ENCODE measurements around the gene LRRC45. TPM values are rescaled to one million over a fixed set of nuclear protein-coding genes. Genes with fewer than 3 reads are reported as not detected.

The LRRC45 gene
- 13.9 and 17.3 TPM in 2 replicates for total RNA-seq

DNA sequence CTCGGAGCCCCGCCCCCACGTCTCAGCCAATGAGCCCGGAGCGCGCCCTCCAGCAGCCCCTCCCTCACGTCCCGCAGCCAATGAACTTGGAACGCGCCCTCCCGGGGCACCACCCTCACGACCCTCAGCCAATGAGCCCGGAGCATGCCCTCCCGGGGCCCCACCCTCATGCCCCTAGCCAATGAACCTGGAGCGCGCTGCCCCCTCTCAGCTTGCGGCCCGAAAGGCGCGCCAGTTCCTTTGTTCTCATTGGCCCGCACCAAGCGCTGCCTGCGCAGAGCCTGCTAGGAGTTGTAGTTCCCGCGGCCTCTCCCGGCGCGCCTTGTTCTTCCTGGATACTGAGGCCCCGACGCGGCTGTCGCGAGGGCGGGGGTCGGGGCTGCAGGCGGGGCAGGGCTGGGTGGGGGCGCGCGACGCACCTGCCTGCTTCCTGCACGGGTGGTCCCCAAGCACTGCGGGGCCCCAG is at the start of gene LRRC45:
TSS of gene LRRC45 (plus strand) at position 325 of the 466 bp plus-strand sequence. CDS start 339 bp downstream, outside the sequence.

DNA sequence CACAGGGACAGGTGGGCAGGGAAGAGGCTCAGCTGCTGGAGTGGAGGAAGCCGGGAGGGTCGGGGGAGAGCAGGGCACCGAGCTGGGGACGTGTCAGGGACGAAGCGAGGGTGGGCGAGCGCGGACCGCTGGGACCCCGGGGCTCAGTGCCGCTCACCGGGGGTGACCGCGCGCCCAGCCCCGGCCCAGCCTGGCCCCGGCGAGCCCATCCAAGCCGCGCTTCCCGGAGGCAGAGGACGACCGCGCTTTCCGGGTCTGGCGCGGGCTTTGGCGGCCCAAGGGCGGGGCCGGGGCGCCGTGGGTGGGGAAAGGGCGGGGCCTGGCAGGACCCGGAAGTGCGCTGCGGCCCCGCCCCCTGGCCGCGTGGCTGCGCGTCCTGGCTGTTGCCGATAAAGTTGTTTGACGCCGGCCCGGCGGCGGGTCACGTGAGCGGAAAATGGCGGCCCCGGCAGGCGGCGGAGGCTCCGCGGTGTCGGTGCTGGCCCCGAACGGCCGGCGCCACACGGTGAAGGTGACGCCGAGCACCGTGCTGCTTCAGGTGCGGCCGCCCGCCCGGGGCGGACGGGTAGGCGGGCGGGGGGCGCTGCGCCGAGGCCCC is 45.8 kb upstream of the LRRC45 start, which contains the start of gene ASPSCR1:
TSS of gene ASPSCR1 (plus strand) at position 419 of the 598 bp plus-strand sequence. CDS start at position 437, 18 bp downstream.

DNA sequence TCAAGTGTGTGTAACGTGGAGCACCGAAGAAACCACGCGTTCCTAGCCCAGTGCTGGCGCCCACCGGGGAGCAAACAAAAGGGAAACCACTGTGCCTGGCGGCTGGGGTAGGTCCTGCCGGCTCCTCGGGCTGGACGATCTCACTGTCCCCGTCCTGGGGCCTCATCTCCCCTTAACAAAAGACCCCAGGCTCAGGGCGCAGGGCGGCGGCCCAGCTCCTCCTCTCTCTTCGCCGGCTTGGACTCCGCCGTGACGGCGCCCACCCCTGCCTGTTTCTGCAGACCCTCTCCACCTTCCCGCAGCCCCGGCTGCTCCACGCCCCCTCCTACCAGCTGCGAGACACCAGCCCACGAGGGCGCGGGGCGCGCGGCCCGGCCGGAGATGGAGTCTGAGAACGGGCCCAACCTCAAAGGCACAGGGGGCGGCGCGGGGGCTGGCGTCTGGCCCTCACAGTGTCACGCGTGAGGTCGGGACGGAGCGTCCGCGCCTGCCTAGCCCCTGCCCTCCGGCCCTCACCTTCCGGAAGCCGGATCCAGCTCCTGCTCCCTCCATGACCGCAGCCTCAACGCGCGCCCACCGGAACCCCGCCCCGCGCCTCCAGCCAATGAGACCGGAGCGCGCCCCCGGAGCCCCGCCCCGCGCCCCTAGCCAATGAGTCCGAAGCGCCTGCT is 660 bp upstream of the LRRC45 start, which contains the start of gene CENPX:
TSS of gene CENPX (minus strand) at position 569 of the 671 bp plus-strand sequence. CDS start at position 552, 17 bp downstream.

GRCh38 chr17:82031303-82031884 is 8.3 kb downstream of the LRRC45 start, which contains the start of gene RAC3:
Gene RAC3, plus strand, starts transcription at chr17:82031678. Its CDS starts 84 bp downstream, at chr17:82031762.

DNA sequence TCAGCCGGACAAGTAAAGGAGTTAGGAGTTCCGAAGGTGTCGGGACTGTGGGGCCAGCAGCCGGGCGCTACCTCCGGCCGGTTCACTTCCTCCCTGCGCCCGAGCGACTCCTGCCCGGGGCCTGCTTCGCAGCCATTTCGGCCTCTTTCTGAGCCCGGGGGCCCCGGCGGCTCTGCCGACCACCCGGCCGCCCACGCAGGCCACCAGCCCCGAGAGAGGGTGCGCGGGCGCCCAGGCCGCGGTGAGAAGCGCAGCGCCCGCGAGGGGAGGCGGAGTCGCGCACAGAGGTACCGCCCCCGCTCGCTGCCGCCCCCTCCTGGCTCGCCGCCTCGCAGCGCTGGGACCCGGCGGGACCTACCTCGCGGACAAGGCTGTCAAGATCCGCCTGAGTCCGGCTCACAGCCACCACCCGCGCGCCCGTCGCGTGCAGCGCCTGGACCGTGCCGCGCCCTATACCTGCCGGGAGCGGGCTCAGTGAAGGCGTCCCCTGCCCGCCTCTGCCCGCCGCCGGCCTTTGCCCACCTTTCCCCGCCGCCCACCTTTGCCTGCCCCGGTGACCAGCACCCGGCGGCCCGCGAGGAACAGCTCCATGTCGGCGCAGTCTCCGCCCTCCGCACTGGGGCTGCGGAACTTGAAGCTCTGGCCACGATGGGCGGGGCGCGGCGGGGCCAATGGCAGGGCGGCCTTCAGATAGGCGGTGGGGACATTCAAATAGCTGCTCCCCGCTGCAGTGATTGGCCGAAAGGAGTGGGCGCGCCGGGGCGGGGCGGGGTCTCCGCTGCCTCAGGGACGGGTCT is 14.2 kb downstream of the LRRC45 start, which contains the start of gene DCXR:
TSS of gene DCXR (minus strand) at position 606 of the 797 bp plus-strand sequence. CDS start at position 591, 15 bp downstream.

DNA sequence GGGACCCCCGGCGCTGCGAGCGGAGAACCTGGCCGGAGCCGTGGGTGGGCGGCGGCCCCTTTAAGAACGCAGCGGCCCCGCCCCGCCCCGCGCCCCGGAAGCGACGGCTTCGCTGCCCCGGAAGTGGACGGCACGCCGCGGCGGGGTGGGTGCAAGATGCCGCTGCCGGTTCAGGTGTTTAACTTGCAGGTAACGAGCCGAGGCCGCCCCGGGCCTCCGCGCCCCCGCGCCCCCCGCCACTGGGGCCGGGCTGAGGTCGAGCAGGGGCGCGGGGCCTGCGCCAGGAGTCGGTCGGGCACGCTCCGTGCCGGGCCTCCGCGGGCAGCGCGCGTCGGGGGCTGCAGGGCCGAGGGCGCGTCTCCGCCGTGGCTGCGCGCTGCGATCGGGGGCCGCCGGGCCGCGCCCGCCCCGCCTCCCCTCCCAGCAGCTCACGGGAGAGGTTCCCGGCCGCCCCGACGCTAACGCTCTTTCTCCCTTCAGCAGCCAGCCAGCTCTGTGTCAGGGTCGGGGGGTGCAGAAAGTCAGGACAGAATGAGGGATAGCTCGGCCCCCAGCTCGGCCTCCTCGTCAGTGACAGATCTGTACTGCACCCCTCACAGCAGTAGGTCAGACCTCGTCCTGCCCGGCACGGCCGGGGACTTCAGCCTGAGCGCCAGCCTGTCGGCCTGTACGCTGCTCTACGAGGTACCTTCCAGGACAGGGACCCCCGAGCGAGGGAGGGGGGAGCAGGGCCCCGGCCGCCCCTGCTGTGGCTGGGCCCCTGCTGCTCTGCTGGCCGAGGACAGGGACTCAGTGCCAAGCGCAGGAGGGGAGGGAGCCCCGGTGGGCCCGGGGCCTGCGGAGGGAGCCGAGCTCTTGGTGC is 28.9 kb downstream of the LRRC45 start, which contains the start of the genes GPS1 and RFNG:
TSS of gene GPS1 (plus strand) at position 123 of the 862 bp plus-strand sequence. CDS start at position 157, 34 bp downstream.
TSS of gene RFNG (minus strand) at position 36 of the 862 bp plus-strand sequence. CDS start 45 bp downstream, outside the sequence.

GRCh38 chr17:82065638-82066303 is 42.7 kb downstream of the LRRC45 start, which contains the start of gene DUS1L:
Gene DUS1L, minus strand, starts transcription at chr17:82065804. Its CDS starts 745 bp downstream, at chr17:82065059.

Other genes starting within 250 kb of the LRRC45 start
- gene GCGR, start 219.2 kb upstream of the LRRC45 start, total RNA-seq, result not detected in 2 replicates
- 91.2 and 156 TPM in 2 replicates for gene MCRIP1, start 190.0 kb upstream of the LRRC45 start, total RNA-seq
- gene PPP1R27, start 188.3 kb upstream of the LRRC45 start, total RNA-seq, result not detected in 2 replicates
- 991 and 1,042 TPM in 2 replicates for gene P4HB, start 162.8 kb upstream of the LRRC45 start, total RNA-seq
- 215 and 257 TPM in 2 replicates for gene ARHGDIA, start 152.0 kb upstream of the LRRC45 start, total RNA-seq
- gene ALYREF, start 131.7 kb upstream of the LRRC45 start, total RNA-seq, result 155 and 174 TPM in 2 replicates
- 106 and 139 TPM in 2 replicates for gene ANAPC11, start 131.6 kb upstream of the LRRC45 start, total RNA-seq
- gene NPB, start 121.1 kb upstream of the LRRC45 start, total RNA-seq, result 0.65 TPM in 1 of 2 replicates, not detected in the other
- gene PCYT2, start 111.9 kb upstream of the LRRC45 start, total RNA-seq, result 26.5 and 45.9 TPM in 2 replicates
- gene SIRT7, start 105.1 kb upstream of the LRRC45 start, total RNA-seq, result 16.0 and 18.0 TPM in 2 replicates
- 21.9 and 24.7 TPM in 2 replicates for gene MAFG, start 95.6 kb upstream of the LRRC45 start, total RNA-seq
- 90.8 and 128 TPM in 2 replicates for gene PYCR1, start 86.0 kb upstream of the LRRC45 start, total RNA-seq
- gene MYADML2, start 76.1 kb upstream of the LRRC45 start, total RNA-seq, result not detected in 2 replicates
- gene NOTUM, start 62.1 kb upstream of the LRRC45 start, total RNA-seq, result under 0.01 and 0.76 TPM in 2 replicates
- gene ASPSCR1, start 45.7 kb upstream of the LRRC45 start, total RNA-seq, result 21.7 and 31.4 TPM in 2 replicates
- 33.0 and 45.1 TPM in 2 replicates for gene CENPX, start 427 bp upstream of the LRRC45 start, total RNA-seq
- 17.0 and 36.3 TPM in 2 replicates for gene RAC3, start 8.4 kb downstream of the LRRC45 start, total RNA-seq
- gene DCXR, start 14.4 kb downstream of the LRRC45 start, total RNA-seq, result 40.1 and 43.4 TPM in 2 replicates
- gene RFNG, start 28.5 kb downstream of the LRRC45 start, total RNA-seq, result 22.4 and 45.7 TPM in 2 replicates
- gene GPS1, start 28.6 kb downstream of the LRRC45 start, total RNA-seq, result 116 and 131 TPM in 2 replicates
- 63.3 and 68.3 TPM in 2 replicates for gene DUS1L, start 42.5 kb downstream of the LRRC45 start, total RNA-seq
- 92.1 and 158 TPM in 2 replicates for gene FASN, start 74.9 kb downstream of the LRRC45 start, total RNA-seq
- 12.1 and 14.3 TPM in 2 replicates for gene CCDC57, start 189.5 kb downstream of the LRRC45 start, total RNA-seq
- 121 and 194 TPM in 2 replicates for gene SLC16A3, start 205.7 kb downstream of the LRRC45 start, total RNA-seq